Activated CD8-positive, alpha-beta memory T cell treated with anti-CD3 and anti-CD28 coated beads for 48 hours (primary cell): ENCODE results near the gene REEP2.
A peak's percentile ranks its signal among the peaks of the same experiment; 100 is the strongest.
"Not testable (repeated sequence)": the region's sequence is repeated elsewhere in the genome, so short reads cannot be mapped to it uniquely, and the experiment has no call there.

ENCODE experiments used
- DNase-seq, 3 experiments: peaks; one replicate each; pipeline ENCODE4 v3.0.0-alpha.2; 2020; ENCODE audit warnings: low read depth in 2 of 3, low spot score in 2 of 3

REEP2 gene

DNA sequence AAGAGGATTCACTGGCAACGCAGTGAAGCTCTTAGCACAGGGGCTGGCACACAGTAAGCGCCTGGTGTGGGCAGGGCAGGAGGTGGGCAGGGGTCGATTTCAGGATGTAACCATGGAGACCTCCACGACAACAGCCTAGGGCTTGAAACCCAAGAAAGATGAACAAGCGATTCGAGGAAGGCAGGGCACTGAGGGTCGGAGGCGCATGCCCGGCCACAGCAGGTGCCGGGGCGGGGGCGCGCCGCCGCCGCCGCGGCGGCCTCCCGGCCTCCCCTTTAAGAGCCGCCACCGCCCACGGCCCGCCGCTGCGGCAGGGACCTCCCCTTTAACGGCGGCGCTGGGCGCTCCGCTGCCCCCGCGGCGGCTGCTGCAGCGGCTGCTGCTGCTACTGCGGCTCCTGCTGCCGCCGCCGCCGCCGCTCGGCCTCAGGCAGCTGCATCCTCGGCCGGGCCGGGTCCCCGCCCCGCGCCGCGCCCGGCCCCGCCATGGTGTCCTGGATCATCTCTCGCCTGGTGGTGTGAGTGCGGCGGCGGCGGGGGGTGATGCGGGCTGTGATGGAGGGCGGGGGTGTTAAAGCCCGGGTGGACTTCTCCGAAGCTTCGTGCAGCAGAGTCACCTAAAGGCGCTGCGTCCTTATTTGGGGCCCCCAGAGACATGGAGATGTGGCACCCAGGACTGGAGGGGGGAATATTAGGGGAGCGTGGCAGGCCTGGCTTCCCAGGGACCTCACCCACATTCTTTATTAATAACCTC lies at the start of gene REEP2:
Gene REEP2, plus strand, starts transcription at position 334 of the 753 bp plus-strand sequence. Its CDS starts 152 bp downstream, at position 486.
- peak in 2 of 3 experiments; percentile 36 to 49 for DNase-seq

GRCh38 chr5:138389332-138389731 lies 49.5 kb upstream of the REEP2 start:
- DNase-seq, result no peak

- not testable (repeated sequence) for DNase-seq
Measured at GRCh38 chr5:138389911-138390310, 48.9 kb upstream of the REEP2 start.

DNA sequence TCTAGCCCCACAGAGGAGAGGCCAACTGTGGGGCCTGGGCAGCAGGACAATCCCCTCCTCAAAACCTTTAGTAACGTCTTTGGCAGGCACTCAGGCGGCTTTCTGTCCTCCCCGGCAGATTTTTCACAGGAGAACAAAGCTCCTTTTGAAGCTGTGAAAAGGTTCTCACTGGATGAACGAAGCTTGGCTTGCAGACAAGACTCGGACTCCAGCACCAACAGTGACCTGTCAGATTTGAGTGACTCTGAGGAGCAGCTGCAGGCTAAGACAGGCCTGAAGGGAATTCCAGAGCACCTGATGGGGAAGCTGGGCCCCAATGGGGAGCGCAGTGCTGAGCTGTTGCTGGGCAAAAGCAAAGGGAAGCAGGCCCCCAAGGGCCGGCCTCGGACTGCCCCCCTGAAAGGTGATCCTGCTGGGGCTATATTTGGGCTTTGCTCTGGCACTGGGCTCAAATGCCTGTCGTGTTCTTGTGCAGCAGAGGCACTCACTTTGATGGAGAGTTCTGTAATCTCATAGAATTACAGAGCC lies 46.9 kb upstream of the REEP2 start:
- DNase-seq, result no peak

DNA sequence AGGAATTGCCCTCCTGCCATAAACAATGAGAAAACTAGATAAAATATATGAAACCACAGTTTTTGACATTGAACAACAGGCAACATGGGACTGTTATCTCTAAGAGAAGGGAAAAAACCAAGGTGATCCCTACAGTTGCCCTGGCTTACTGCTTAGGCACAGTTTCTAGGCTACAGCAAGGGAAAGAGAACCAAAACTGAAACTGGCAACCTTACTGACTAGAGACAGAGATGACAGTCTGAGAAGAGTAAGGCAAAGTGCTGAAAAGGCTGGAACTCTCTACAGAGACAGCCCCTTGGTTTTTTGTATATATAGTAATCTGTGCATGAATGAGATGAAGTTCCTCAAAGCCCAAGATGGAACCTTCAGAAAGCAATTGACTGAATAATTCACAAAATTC lies 36.2 kb upstream of the REEP2 start:
- no peak for DNase-seq

GRCh38 chr5:138408023-138408422 lies 30.8 kb upstream of the REEP2 start:
- DNase-seq, result no peak

DNA sequence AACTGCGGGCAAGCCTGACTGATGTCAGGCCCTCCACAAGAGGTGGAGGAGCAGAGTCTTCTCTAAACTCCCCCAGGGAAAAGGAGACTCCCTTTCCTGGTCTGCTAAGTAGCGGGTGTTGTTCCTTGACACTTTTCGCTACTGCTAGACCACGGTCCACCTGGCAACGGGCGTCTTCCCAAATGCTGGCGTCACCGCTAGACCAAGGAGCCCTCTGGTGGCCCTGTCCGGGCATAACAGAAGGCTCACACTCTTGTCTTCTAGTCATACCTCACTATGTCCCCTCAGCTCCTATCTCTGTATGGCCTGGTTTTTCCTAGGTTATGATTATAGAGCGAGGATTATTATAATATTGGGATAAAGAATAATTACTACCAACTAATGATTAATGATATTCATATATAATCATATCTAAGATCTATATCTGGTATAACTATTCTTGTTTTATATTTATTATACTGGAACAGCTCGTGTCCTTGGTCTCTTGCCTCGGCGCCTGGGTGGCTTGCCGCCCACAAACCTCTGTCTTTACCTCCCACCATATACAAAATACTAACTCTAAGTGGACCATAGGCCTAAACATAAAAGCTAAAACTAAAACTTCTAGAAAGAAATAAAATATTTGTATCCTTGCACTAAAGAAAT lies 27.7 kb upstream of the REEP2 start:
- DNase-seq, result not testable (repeated sequence)

DNA sequence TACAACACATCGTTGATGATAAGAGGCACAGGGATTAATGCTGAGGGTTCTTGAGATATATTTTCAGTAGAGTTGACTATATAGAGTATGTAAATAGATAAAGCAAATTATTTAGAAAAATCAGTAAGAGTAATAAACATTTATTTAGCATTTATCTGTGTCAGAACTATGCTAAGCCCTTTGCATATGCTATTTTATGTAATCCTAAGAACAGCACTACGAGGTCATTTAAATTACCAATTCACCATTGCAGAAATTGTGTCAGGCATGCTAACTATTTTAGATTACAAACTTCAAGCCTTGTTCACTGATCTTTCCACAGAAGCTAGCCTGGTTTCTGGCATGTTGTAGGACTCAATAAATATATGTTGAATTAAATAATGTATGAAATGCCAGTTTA lies 20.4 kb upstream of the REEP2 start:
- no peak for DNase-seq

DNA sequence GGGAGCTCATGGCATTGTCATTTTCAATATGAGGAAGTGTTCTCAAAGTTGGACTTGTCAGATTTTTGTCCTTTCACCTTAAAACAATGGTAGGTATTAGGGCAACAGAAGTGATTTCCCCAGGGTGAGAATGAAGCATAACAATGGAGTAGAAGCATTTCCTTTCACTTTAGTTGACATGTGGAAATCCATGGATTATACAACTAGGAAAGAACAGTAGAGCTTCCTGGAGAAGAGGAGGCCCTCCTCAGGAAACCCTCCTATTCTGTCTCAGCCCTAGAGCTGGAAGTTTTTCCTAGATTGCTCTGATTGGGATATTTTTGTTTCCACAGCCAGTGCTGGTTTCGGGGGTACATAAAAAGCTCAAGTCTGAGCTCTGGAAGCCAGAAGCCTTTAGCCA lies 13.8 kb upstream of the REEP2 start:
- no peak for DNase-seq

DNA sequence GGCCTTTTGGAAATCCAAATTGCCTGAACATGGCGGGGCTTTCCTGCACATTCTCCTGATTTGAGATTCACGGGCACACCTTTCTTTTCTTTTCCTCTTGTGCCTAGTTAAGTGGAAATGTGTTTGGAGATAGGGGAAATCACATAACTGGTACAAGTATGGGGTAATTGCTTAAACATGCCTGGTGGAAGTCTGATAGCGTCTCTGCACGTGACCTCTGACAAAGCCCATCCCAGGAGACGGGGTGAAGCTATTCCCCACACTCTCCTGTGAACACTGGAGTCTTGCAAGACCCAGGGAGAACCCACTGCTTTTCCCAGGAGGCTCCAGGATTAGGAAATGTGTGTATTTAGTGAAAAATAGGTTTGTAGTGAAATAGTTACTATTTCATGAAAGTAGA lies 2.9 kb upstream of the REEP2 start:
- DNase-seq, result no peak

DNA sequence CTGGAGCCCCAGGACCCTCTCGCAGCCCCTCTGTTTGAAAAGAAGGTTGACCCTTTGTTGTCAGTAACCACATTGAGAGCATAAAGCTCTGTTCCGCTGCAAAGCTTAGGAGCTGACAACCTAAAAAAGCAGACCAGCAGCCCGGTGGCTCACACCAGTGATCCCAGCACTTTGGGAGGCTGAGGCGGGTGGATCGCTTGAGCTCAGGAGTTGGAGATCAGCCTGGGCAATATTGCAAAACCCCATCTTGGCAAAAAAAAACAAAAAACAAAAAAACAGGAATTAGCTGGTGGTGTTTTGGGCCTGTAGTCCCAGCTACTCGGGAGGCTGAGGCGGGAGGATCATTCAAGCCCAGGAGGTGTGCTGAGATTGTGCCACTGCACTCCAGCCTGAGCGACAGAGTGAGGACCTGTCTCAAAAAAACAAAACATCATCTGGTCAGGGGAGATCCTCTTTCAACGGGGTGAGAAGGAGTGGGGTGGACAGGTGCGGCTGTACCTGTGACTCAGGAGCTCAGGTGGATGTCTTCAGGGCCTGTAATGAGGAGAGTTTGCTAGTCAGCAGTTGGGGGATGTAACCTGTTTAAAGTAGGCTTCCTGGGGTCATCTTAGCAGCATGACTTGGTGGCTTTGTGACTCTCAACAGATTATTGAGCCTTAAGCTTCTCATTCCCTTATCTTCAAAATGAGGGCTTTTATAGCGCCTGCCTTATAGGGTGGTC lies 694 bp upstream of the REEP2 start:
- DNase-seq, result no peak

- no peak for DNase-seq
Measured at GRCh38 chr5:138439477-138440158, 761 bp downstream of the REEP2 start.

- DNase-seq, result no peak
Measured at GRCh38 chr5:138440159-138441073, 1.6 kb downstream of the REEP2 start.

GRCh38 chr5:138441221-138441620 lies 2.4 kb downstream of the REEP2 start:
- DNase-seq, result no peak

DNA sequence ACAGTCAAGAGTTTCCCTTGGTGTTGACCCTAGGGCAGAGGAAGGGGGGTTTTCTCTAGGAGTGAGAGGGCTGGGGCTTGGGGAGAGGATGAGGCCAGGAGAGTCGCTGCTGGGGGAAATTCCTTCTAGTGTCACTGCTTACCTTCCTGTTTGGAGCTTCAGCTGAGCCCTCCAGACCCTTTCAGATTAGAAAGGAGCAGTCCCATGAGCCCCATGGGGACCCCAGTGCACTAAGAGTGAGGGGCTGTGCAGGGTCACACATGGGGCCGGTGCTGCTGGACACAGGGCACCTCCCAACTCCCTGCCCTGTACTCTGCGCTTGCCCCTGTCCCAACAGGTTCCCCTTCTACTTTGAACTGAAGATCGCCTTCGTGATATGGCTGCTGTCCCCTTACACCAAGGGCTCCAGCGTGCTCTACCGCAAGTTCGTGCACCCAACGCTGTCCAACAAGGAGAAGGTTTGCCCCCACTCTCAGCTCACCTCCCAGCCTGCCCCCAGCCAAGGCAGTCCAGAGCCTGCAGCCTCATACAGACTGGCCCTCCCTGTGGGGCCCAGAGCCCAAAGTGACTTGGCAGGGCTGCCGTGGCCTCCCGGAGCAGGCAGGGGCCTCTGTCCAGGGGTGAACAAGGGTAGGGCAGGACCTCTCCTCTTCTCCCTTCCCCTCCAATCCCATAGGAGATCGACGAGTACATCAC lies 5.4 kb downstream of the REEP2 start:
- no peak for DNase-seq

DNA sequence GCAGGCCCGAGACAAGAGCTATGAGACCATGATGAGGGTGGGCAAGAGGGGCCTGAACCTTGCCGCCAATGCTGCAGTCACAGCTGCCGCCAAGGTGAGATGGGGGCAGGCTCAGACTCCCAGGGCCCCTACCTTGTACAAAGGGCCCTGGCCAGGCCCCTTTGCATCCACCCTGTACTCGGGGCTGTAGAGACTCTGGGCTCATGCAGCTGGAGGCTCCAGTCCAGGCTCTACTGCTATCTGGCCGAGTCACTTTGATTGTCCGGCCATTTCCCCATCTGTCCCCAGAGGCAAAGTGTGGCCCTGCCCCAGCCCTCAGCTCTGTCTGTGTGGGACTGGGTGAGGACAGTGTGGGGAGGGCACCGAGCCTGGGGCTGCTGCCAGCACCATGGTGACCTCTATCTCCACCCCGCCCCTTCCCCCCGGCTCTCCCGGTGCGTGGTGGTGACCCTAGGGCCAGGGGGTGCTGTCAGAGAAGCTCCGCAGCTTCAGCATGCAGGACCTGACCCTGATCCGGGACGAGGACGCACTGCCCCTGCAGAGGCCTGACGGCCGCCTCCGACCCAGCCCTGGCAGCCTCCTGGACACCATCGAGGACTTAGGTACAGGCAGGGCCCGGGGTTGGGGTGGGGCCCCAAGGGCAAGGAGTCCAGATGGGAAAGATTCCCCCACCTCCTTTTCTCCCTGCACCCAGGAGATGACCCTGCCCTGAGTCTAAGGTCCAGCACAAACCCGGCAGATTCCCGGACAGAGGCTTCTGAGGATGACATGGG lies 6.1 kb downstream of the REEP2 start:
- DNase-seq, result no peak

GRCh38 chr5:138445547-138446271 lies 6.9 kb downstream of the REEP2 start:
- no peak for DNase-seq

GRCh38 chr5:138448070-138448469 lies 9.2 kb downstream of the REEP2 start:
- DNase-seq, result no peak
